Fibroblast of skin of right quadriceps (primary cell): Measurements from ENCODE around the gene CCM2.

ENCODE experiments used
- DNase-seq: peaks from one replicate; pipeline ENCODE4 v3.0.0-alpha.2; 2013

CCM2 gene

GRCh38 chr7:45000093-45001032 is at the start of gene CCM2:
CCM2 (plus strand) TSS chr7:45000201; CDS start chr7:45000334, 133 bp downstream.
- peak; percentile 26 for DNase-seq

GRCh38 chr7:44953156-44953555 is 46.8 kb upstream of the CCM2 start:
- DNase-seq: no peak

- DNase-seq: no peak
These were observed 44.3 kb upstream of the CCM2 start for GRCh38 chr7:44955733-44956132.

GRCh38 chr7:44956157-44956766 is 43.7 kb upstream of the CCM2 start:
- DNase-seq: no peak

GRCh38 chr7:44958645-44959344 is 41.2 kb upstream of the CCM2 start:
- no peak for DNase-seq

GRCh38 chr7:44959433-44959951 is 40.5 kb upstream of the CCM2 start:
- DNase-seq: no peak

GRCh38 chr7:44960011-44960580 is 39.9 kb upstream of the CCM2 start:
- DNase-seq: no peak

GRCh38 chr7:44961844-44962482 is 38.0 kb upstream of the CCM2 start:
- DNase-seq: no peak

- DNase-seq: no peak
These were observed 37.3 kb upstream of the CCM2 start for GRCh38 chr7:44962483-44963251.

- no peak for DNase-seq
These were observed 36.4 kb upstream of the CCM2 start for GRCh38 chr7:44963364-44964290.

- no peak for DNase-seq
These were observed 35.6 kb upstream of the CCM2 start for GRCh38 chr7:44964384-44964830.

GRCh38 chr7:44964831-44965440 is 35.1 kb upstream of the CCM2 start:
- no peak for DNase-seq

- DNase-seq: no peak
These were observed 34.5 kb upstream of the CCM2 start for GRCh38 chr7:44965441-44965903.

- DNase-seq: no peak
These were observed 33.9 kb upstream of the CCM2 start for GRCh38 chr7:44965937-44966730.

- no peak for DNase-seq
These were observed 33.1 kb upstream of the CCM2 start for GRCh38 chr7:44966731-44967538.

GRCh38 chr7:44967571-44968446 is 32.2 kb upstream of the CCM2 start:
- DNase-seq: no peak
